ENCODE measurements around the gene TLE4. TPM values are rescaled to one million over a fixed set of nuclear protein-coding genes. Genes with fewer than 3 reads are reported as not detected.

Gene TLE4
- total and polyA plus RNA-seq, 2 experiments from 2014 or later = 45.8 to 72.9 TPM

DNA sequence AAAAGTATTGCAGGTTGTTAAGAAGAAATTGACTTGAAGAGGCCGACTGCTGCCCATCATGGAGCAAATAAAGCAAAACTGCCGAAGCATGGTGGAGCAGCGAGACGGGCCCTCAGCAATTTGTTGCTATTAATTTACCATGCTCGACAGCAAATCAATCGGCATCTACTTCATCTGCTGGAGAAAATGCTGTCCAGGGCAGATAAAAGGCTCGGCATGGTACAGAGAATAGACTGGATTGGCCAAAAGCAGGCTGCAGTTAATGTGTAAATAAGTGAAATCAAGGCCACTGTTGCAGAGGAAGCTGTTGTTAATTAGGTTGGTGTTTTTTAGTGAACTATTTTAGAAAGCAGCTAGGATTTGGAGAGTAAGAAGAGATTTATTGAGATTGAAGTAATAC is 8.3 kb downstream of the TLE4 start:
- ATAC-seq = no peak

More for the DNA sequence above, 8.3 kb downstream of the TLE4 start:
- DNase-seq (ENCODE audit: low spot score) = no peak
- no peak overlapping the region for H3K4me2 ChIP-seq
- H3K4me3 ChIP-seq = no peak overlapping the region
- H3K27ac ChIP-seq (ENCODE audit: low read depth) = no peak overlapping the region
- H3K27me3 ChIP-seq (ENCODE audit: insufficient read depth) = no peaks in the 10 kb centered on the region
- no peak for TF ChIP-seq ZNF331 (CRISPR knock-in tag; IDR thresholded peaks at IDR 0.05; ENCODE audit: low read depth)
- TF ChIP-seq ZNF462 (CRISPR knock-in tag; IDR thresholded peaks at IDR 0.05) = no peak
- no peak for TF ChIP-seq STAT1 (IDR thresholded peaks at IDR 0.05; ENCODE audit: unreplicated experiment)
- no peak for TF ChIP-seq POLR2AphosphoS5 (IDR thresholded peaks at IDR 0.05; ENCODE audit: low read depth)
- TF ChIP-seq, protein P1, sequence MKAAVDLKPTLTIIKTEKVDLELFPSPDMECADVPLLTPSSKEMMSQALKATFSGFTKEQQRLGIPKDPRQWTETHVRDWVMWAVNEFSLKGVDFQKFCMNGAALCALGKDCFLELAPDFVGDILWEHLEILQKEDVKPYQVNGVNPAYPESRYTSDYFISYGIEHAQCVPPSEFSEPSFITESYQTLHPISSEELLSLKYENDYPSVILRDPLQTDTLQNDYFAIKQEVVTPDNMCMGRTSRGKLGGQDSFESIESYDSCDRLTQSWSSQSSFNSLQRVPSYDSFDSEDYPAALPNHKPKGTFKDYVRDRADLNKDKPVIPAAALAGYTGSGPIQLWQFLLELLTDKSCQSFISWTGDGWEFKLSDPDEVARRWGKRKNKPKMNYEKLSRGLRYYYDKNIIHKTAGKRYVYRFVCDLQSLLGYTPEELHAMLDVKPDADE (IDR thresholded peaks at IDR 0.05) = no peak
- TF ChIP-seq JUNB (IDR thresholded peaks at IDR 0.05; ENCODE audit: unreplicated experiment) = no peak
- no peak for TF ChIP-seq NANOG (IDR thresholded peaks at IDR 0.05; ENCODE audit: borderline replicate concordance)
- TF ChIP-seq CREB1 (CRISPR knock-in tag; IDR thresholded peaks at IDR 0.05; ENCODE audit: low read depth) = no peak
- no peak for TF ChIP-seq EZH2 (IDR thresholded peaks at IDR 0.05; ENCODE audit: low read depth, unreplicated experiment)
- no peak for TF ChIP-seq CTCF (conservative IDR thresholded peaks at IDR 0.05; ENCODE audit: low read depth in 2 of 2)
- Mint-ChIP-seq H3K4me3 (no peak overlapping the region), H3K27me3 (ENCODE audit: insufficient read depth, low read depth, poor library complexity) (peaks cover 5% of the 10 kb centered on the region), H3K27ac (no peak overlapping the region), H3K9me3 (no peaks in the 10 kb centered on the region; the same call in 2 of the 3 replicates), H3K4me1 (peaks cover 51% of the 10 kb centered on the region), H3K36me3 (ENCODE audit: low read depth) (peaks cover 8% of the 10 kb centered on the region; the same call in 2 of the 3 replicates)
- H3K36me3 ChIP-seq (ENCODE audit: insufficient read depth) = no peaks in the 10 kb centered on the region; the same call in 1 of the 2 replicates
- no peak overlapping the region for H2AFZ ChIP-seq
- H3K4me1 ChIP-seq (ENCODE audit: insufficient read depth) = peaks cover 40% of the 10 kb centered on the region
- no peaks in the 10 kb centered on the region for H3F3A ChIP-seq (replicated peaks; ENCODE audit: low read depth)
- H4K20me1 ChIP-seq (replicated peaks; ENCODE audit: insufficient read depth) = peaks cover 15% of the 10 kb centered on the region
- no peaks in the 10 kb centered on the region for H3K9me2 ChIP-seq (ENCODE audit: insufficient read depth)
- H3K79me2 ChIP-seq (replicated peaks; ENCODE audit: insufficient read depth) = peaks cover 97% of the 10 kb centered on the region

Data from GM23338 (cell line).